GM18517 (cell line): Measurements from ENCODE around the gene CPNE4.
"Not testable (repeated sequence)": the region's sequence is repeated elsewhere in the genome, so short reads cannot be mapped to it uniquely, and the experiment has no call there.

Source experiments
- ATAC-seq: cut with Tn5 transposase; IDR thresholded peaks from one replicate; pipeline ENCODE4 v1.9.1; 2021; ENCODE audit warnings: mild to moderate bottlenecking, moderate library complexity; ENCODE audit not compliant: unreplicated experiment

CPNE4 gene

GRCh38 chr3:131486545-131486944 is 548.3 kb downstream of the CPNE4 start:
- ATAC-seq = not testable (repeated sequence)

GRCh38 chr3:131485119-131485518 is 549.7 kb downstream of the CPNE4 start:
- no peak for ATAC-seq

- ATAC-seq = no peak
Measured at GRCh38 chr3:131484496-131485111, 550.2 kb downstream of the CPNE4 start.
